ENCODE data around the gene SMG6. TPM values are rescaled to one million over a fixed set of nuclear protein-coding genes. Genes with fewer than 3 reads are reported as not detected.
"Not testable (repeated sequence)": the region's sequence is repeated elsewhere in the genome, so short reads cannot be mapped to it uniquely, and the experiment has no call there.

SMG6 gene
- total and polyA plus RNA-seq, 4 donors, result 16.2 to 67.3 (median 31.4) TPM

- intact Hi-C loops (cut with DNase I); ATAC-seq (ENCODE audit: low FRiP score): not testable (repeated sequence)
Observed at GRCh38 chr17:2013220-2013993, 290.2 kb downstream of the SMG6 start.

DNA sequence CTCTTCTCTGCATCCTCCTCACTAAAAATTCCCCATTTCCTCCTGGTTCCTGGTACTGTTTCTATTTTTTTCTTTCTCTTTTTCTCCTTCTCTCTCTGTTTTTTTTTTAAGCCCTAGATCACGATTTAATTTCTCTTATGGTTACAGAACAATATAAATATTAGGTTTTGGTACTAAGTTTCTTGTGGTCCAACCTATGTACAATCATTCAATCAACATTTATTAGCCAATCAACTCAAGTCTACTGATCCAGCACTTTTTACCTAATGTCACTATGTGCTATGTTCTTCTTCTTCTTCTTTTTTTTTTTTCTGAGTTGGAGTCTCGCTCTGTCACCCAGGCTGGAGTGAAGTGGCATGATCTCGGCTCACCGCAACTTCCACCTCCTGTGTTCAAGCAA, 291.1 kb downstream of the SMG6 start:
- DNase-seq (no peak), ATAC-seq (ENCODE audit: low FRiP score) (no peak)
- intact Hi-C loops (cut with DNase I), result no loop called here
- WGBS, 2 donors, result 88 to 90% methylated on average over 4 of the region's 4 CpGs
- H3K27ac ChIP-seq (ENCODE audit: low read depth in 1 of 2, low read length in 2 of 2), result peak overlapping the region in 1 of 2 donors; percentile 52
- H3K27me3 ChIP-seq (ENCODE audit: control insufficient read depth in 1 of 2, insufficient read depth in 2 of 2, low read length in 1 of 2), result no peaks in the 10 kb centered on the region
- no peaks in the 10 kb centered on the region for H3K4me1 ChIP-seq (ENCODE audit: control insufficient read depth in 1 of 2, insufficient read depth in 2 of 2, low read length in 2 of 2)
- H3K9me3 ChIP-seq (ENCODE audit: control insufficient read depth, low read length), result no peaks in the 10 kb centered on the region
- no peaks in the 10 kb centered on the region for H3K36me3 ChIP-seq (ENCODE audit: control insufficient read depth in 1 of 2, insufficient read depth in 2 of 2, low read length in 1 of 2)
- no peak overlapping the region for H3K4me3 ChIP-seq (ENCODE audit: low read length in 2 of 2)

More at GRCh38 chr17:2013220-2013993, 290.2 kb downstream of the SMG6 start:
- not testable (repeated sequence) for H3K27ac ChIP-seq (ENCODE audit: low read depth in 1 of 2, low read length in 2 of 2); H3K9me3 ChIP-seq (ENCODE audit: control insufficient read depth, low read length); H3K36me3 ChIP-seq (ENCODE audit: control insufficient read depth in 1 of 2, insufficient read depth in 2 of 2, low read length in 1 of 2); H3K4me3 ChIP-seq (ENCODE audit: low read length in 2 of 2); H3K27me3 ChIP-seq (ENCODE audit: control insufficient read depth in 1 of 2, insufficient read depth in 2 of 2, low read length in 1 of 2); H3K4me1 ChIP-seq (ENCODE audit: control insufficient read depth in 1 of 2, insufficient read depth in 2 of 2, low read length in 2 of 2); DNase-seq
- WGBS, 2 donors, result 95 to 96% methylated on average over 6 of the region's 6 CpGs

DNA sequence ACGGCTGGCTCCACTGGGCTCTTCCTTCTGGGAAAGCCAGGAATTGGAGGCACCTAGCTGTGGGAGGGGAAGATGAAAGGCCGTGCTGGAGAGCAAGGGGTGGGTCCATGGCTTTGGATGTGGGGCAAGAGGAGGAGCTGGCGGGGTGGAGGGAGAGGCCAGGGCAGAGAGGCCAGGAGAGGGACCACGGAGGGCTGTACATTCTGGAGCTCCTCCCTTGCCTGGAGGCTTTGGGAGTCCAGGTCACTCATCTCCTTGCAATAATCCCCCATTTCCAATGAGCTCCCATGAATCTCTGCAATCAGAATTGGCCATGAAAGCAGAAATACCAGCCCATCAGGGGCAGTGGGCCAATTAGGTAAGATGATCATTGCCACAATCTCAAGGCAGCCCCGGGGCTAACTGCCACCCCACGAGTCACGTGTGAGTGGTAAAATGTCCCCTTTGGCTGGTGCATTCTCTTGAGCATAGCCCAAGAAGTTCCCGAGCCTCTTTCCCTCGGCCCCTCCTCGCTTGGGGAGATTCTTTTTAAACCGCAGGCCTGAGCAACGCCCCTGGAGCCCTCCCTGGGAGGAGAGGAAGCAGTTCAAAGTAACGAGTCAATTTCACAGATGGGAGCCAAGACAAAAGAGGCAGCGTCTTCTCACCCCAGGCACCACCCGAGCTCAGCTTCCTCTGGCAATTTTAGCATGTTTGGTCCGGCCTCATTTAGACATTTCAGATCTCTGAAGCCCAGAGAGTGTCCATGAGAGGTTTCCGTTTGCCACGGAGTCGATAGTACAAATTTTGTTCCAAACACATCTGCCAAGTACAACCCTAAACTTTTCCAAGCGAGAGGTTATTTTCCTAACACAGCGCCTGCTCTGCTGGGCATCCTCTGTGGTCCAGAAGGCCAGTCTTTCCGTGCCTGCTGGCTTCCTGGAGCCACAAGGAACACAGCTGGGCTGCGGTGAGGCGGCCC, 291.9 kb downstream of the SMG6 start:
- Histone ChIP-seq H3K4me1 (ENCODE audit: control insufficient read depth in 1 of 2, insufficient read depth in 2 of 2, low read length in 2 of 2) (no peaks in the 10 kb centered on the region), H3K4me3 (ENCODE audit: low read length in 2 of 2) (no peak overlapping the region), H3K36me3 (ENCODE audit: control insufficient read depth in 1 of 2, insufficient read depth in 2 of 2, low read length in 1 of 2) (no peaks in the 10 kb centered on the region), H3K9me3 (ENCODE audit: control insufficient read depth, low read length) (no peaks in the 10 kb centered on the region), H3K27me3 (ENCODE audit: control insufficient read depth in 1 of 2, insufficient read depth in 2 of 2, low read length in 1 of 2) (no peaks in the 10 kb centered on the region), H3K27ac (ENCODE audit: low read depth in 1 of 2, low read length in 2 of 2) (peak overlapping the region in 1 of 2 donors; percentile 52)
- peak; percentile 75 for ATAC-seq (ENCODE audit: low FRiP score)
- 15 to 16% methylated on average over 24 of the region's 24 CpGs for WGBS, 2 donors
- intact Hi-C loops (cut with DNase I), result no loop called here
- DNase-seq, result peak in 1 of 2 donors; percentile 75

Small RNA genes within 50 kb of the gene (microRNA-seq; reads per million reads assigned to microRNA genes)
- 503 to 816 reads per million in 2 donors for gene MIR132
- 33.8 to 41.7 reads per million in 2 donors for gene MIR212

Other genes with a start within 250 kb of the SMG6 start
- gene HIC1, start 248.7 kb downstream of the SMG6 start, total RNA-seq, result 10 to 100 TPM; 27.2 to 69.2 TPM
- gene HIC1, start 248.7 kb downstream of the SMG6 start, polyA plus RNA-seq, result 1 to 10 TPM; 1.1 to 2.1 TPM
- 1 to 10 TPM; 7.4 to 9.5 TPM for gene SRR, start 165 bp upstream of the SMG6 start, total RNA-seq
- gene SRR, start 165 bp upstream of the SMG6 start, polyA plus RNA-seq, result 1 to 10 TPM; 4.5 to 5.6 TPM
- 10 to 100 TPM; 18.5 to 21.8 TPM for gene TSR1, start 32.7 kb upstream of the SMG6 start, total RNA-seq
- 10 to 100 TPM in 1 of 2 donors, 1 to 10 TPM in 1; 8.8 to 10.7 TPM for gene TSR1, start 32.7 kb upstream of the SMG6 start, polyA plus RNA-seq
- gene SGSM2, start 33.7 kb upstream of the SMG6 start, total RNA-seq, result 10 to 100 TPM; 48.2 to 87.4 TPM
- 100 to 1,000 TPM in 1 of 2 donors, 10 to 100 TPM in 1; 24.9 to 173 TPM for gene SGSM2, start 33.7 kb upstream of the SMG6 start, polyA plus RNA-seq
- gene MNT, start 97.3 kb upstream of the SMG6 start, total RNA-seq, result 10 to 100 TPM; 28.3 to 35.7 TPM
- gene MNT, start 97.3 kb upstream of the SMG6 start, polyA plus RNA-seq, result 1 to 10 TPM; 8.3 to 9.0 TPM
- gene METTL16, start 208.1 kb upstream of the SMG6 start, total RNA-seq, result 10 to 100 TPM; 24.6 to 33.3 TPM
- 10 to 100 TPM; 14.3 to 19.1 TPM for gene METTL16, start 208.1 kb upstream of the SMG6 start, polyA plus RNA-seq

All from aorta (tissue), 5 donors.